OCI-LY1 (cell line): ENCODE data around the gene ITGA1.

Experiments
- H2AFZ ChIP-seq: fragments of 200-600 bp; sonication (generic), shearing (Covaris generic); 2 replicates; pipeline ENCODE4 v1.6.0; 2014; ENCODE audit warnings: antibody characterized with exemption, mild to moderate bottlenecking, low read length
- H3F3A ChIP-seq: fragments of 200-600 bp; sonication (generic), shearing (Covaris generic); 2 replicates; pipeline ENCODE4 v1.6.0; 2014; ENCODE audit warnings: mild to moderate bottlenecking, antibody characterized with exemption, low read length, moderate library complexity; ENCODE audit not compliant: insufficient read depth
- H3K27ac ChIP-seq: fragments of 200-600 bp; sonication (generic); 2 replicates; pipeline ENCODE4 v1.5.1; 2014; ENCODE audit warnings: low read length, mixed run types, mild to moderate bottlenecking, low read depth; ENCODE audit not compliant: poor library complexity, severe bottlenecking
- H3K27me3 ChIP-seq: fragments of 200-600 bp; sonication (generic); 2 replicates; pipeline ENCODE4 v1.6.0; 2014; ENCODE audit warnings: antibody characterized with exemption, mild to moderate bottlenecking, low read length, moderate library complexity; ENCODE audit not compliant: insufficient read depth
- H3K36me3 ChIP-seq: fragments of 200-600 bp; sonication (generic); 2 replicates; pipeline ENCODE4 v1.6.1; 2014; ENCODE audit warnings: mild to moderate bottlenecking, antibody characterized with exemption, low read length, moderate library complexity, mixed read lengths; ENCODE audit not compliant: insufficient read depth
- H3K4me1 ChIP-seq: fragments of 200-600 bp; sonication (generic); 2 replicates; pipeline ENCODE4 v1.5.1; 2014; ENCODE audit warnings: mild to moderate bottlenecking, low read length, moderate library complexity; ENCODE audit not compliant: insufficient read depth, severe bottlenecking
- H3K4me2 ChIP-seq: fragments of 200-600 bp; sonication (generic), shearing (Covaris generic); 2 replicates; pipeline ENCODE4 v1.6.1; 2014; ENCODE audit warnings: low read length
- H3K4me3 ChIP-seq: fragments of 200-600 bp; sonication (generic); 2 replicates; pipeline ENCODE4 v1.5.1; 2014; ENCODE audit warnings: low read length, low read depth, mild to moderate bottlenecking, mixed read lengths; ENCODE audit not compliant: poor library complexity, severe bottlenecking
- H3K79me2 ChIP-seq: fragments of 200-600 bp; shearing (Covaris generic); 2 replicates; pipeline ENCODE4 v1.6.1; 2016; ENCODE audit warnings: mixed run types, low read length, mixed read lengths; ENCODE audit not compliant: insufficient read depth
- H3K9ac ChIP-seq: fragments of 200-600 bp; sonication (generic), shearing (Covaris generic); 2 replicates; pipeline ENCODE4 v1.6.1; 2014; ENCODE audit warnings: mild to moderate bottlenecking, low read length, mixed read lengths
- H3K9me2 ChIP-seq: fragments of 200-600 bp; sonication (generic), shearing (Covaris generic); 2 replicates; pipeline ENCODE4 v1.6.1; 2014; ENCODE audit warnings: low read depth, mild to moderate bottlenecking, low read length, mixed read lengths
- H3K9me3 ChIP-seq: fragments of 200-600 bp; shearing (Covaris generic); 2 replicates; pipeline ENCODE4 v1.6.1; 2014; ENCODE audit warnings: low read length, mixed read lengths
- H4K20me1 ChIP-seq: fragments of 200-600 bp; sonication (generic), shearing (Covaris generic); 2 replicates; pipeline ENCODE4 v1.6.0; 2016; ENCODE audit warnings: mild to moderate bottlenecking, low read length; ENCODE audit not compliant: insufficient read depth
- EZH2 ChIP-seq: fragments of 200-600 bp; sonication (generic), shearing (Covaris generic); IDR thresholded peaks from 2 replicates; pipeline ENCODE4 v1.8.0; 2017; ENCODE audit warnings: borderline replicate concordance, mixed run types, mild to moderate bottlenecking, antibody characterized with exemption, low read length, moderate library complexity, mixed read lengths
- TF ChIP-seq, protein P1 (sequence below): fragments of 200-600 bp; sonication (generic), shearing (Covaris generic); IDR thresholded peaks from 2 replicates; pipeline ENCODE4 v1.5.1; 2017; ENCODE audit warnings: mild to moderate bottlenecking, antibody characterized with exemption, low read length, moderate library complexity, mixed read lengths

Gene ITGA1

DNA sequence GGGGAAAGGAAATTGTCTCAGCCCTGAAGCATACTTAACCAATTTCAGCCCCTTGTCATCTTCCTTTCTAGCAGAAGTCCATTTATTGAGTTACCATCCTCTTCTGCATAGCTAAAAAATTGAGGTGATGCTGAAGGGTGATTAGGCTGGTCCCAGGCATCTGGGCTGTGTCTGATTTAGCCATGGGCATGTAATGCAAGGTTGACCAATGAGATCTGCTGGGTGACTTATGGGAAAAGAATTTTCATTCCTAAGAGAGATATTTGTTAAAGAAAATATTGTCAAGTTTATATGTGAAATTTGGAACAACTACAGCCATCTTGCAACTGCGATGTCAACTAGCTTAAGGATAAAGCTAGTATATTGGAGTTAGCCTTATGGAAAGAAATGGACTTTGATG is 206.6 kb downstream of the ITGA1 start:
- peaks cover 6% of the 10 kb centered on the region for H3K4me1 ChIP-seq

DNA sequence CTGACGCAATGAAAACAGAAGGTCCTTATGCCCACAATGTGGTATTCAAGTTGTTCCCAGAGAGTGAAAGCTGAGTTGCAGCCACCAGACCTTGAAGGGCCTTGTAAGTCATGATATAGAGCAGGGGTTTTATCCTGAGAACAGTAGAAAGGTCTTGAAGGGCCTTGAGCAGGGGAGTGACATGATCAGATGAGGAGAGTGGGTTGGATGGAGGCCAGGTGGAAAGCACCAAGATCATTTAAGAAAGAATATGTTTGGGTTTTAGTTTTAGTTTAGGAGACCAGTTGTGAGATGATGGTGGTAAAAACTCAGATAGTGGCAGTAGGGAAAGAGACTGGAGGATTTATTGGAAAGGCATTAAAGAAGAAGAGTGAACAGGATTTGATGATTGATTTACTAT is 207.4 kb downstream of the ITGA1 start:
- Histone ChIP-seq H3K36me3 (no peaks in the 10 kb centered on the region), H3K9ac (no peak overlapping the region), H3F3A (no peaks in the 10 kb centered on the region), H3K4me1 (no peaks in the 10 kb centered on the region), H3K27ac (no peak overlapping the region), H3K4me2 (no peak overlapping the region), H3K9me3 (no peaks in the 10 kb centered on the region), H4K20me1 (no peaks in the 10 kb centered on the region), H3K27me3 (no peaks in the 10 kb centered on the region), H3K4me3 (no peak overlapping the region), H3K9me2 (no peaks in the 10 kb centered on the region), H3K79me2 (no peaks in the 10 kb centered on the region), H2AFZ (no peak overlapping the region)
- TF ChIP-seq, protein P1, sequence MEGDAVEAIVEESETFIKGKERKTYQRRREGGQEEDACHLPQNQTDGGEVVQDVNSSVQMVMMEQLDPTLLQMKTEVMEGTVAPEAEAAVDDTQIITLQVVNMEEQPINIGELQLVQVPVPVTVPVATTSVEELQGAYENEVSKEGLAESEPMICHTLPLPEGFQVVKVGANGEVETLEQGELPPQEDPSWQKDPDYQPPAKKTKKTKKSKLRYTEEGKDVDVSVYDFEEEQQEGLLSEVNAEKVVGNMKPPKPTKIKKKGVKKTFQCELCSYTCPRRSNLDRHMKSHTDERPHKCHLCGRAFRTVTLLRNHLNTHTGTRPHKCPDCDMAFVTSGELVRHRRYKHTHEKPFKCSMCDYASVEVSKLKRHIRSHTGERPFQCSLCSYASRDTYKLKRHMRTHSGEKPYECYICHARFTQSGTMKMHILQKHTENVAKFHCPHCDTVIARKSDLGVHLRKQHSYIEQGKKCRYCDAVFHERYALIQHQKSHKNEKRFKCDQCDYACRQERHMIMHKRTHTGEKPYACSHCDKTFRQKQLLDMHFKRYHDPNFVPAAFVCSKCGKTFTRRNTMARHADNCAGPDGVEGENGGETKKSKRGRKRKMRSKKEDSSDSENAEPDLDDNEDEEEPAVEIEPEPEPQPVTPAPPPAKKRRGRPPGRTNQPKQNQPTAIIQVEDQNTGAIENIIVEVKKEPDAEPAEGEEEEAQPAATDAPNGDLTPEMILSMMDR = no peak
- TF ChIP-seq EZH2 = no peak

More for the DNA sequence above, 206.6 kb downstream of the ITGA1 start:
- no peaks in the 10 kb centered on the region for H4K20me1 ChIP-seq
- H3K9me2 ChIP-seq = no peaks in the 10 kb centered on the region
- H2AFZ ChIP-seq = no peak overlapping the region
- H3F3A ChIP-seq = no peaks in the 10 kb centered on the region
- H3K27me3 ChIP-seq = no peaks in the 10 kb centered on the region
- no peaks in the 10 kb centered on the region for H3K9me3 ChIP-seq
- no peak overlapping the region for H3K4me2 ChIP-seq
- no peak for TF ChIP-seq EZH2
- TF ChIP-seq, protein P1 = no peak
- H3K79me2 ChIP-seq = no peaks in the 10 kb centered on the region
- no peak overlapping the region for H3K4me3 ChIP-seq
- no peak overlapping the region for H3K27ac ChIP-seq
- H3K36me3 ChIP-seq = no peaks in the 10 kb centered on the region
- no peak overlapping the region for H3K9ac ChIP-seq

DNA sequence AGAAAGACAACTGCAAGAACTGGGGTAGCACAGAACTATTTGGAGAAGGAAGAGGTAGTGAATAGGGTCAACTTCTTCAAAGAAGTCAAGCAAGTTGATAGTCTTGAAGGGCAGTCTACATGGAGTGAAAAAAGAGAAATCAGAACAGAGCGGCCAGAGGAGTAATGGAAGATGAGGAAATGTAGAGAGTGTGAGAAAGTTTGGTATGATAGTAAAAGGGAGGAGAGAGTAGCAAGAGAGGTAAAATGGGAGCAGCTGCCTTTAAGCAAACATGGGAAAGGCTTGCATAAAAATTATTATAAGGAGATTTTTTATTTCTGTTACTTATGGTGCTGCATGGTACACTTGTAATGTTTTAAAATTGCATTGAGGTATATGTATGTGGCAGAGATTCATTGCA is 208.2 kb downstream of the ITGA1 start:
- Histone ChIP-seq H3F3A (no peaks in the 10 kb centered on the region), H3K9me3 (no peaks in the 10 kb centered on the region), H3K27me3 (no peaks in the 10 kb centered on the region), H3K79me2 (no peaks in the 10 kb centered on the region), H3K4me2 (no peak overlapping the region), H3K9me2 (no peaks in the 10 kb centered on the region), H2AFZ (no peak overlapping the region), H3K4me1 (no peaks in the 10 kb centered on the region), H4K20me1 (no peaks in the 10 kb centered on the region), H3K4me3 (no peak overlapping the region), H3K36me3 (no peaks in the 10 kb centered on the region), H3K9ac (no peak overlapping the region), H3K27ac (no peak overlapping the region)
- TF ChIP-seq, protein P1 = no peak
- no peak for TF ChIP-seq EZH2
